ENCODE results near the gene DLG2.

DLG2 gene

DNA sequence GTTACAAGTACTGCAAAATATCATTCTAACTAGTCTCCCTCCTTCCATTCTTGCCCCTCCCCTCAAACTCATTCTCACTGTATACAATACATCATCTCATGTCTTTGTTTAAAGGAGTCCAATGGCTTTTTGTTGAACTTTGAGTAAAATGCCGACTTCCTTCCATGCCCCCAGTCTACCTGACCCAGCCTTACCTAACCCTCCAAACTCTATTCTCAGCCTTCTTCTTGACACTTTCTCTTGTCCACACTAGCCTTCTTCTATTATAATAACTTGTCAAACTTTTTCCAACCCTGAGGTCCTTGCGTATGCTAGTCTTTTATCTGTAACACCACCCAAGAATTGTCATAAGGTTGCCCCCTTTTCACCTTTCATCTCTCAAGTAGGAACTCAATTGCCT is 1329.6 kb downstream of the DLG2 start:
- DNase-seq = no peak

DNA sequence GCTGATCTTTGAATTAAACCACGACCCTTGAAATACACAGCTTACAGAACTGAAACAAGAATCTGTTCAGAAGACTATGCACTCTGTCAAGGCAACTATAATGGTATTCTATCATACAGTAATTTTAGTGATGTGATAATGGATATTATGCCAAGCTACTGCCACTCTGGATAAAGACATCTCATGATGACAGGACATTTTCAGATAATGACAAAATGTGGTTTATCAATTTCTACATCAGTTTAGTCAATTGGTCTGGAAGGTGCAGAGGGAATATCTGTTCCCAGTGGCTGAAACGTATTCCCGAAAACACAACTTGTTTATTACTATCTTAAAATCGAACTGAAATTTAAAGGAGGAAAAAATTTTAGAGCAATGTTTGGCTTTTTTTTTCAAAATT is 1331.3 kb downstream of the DLG2 start:
- no peak for DNase-seq

DNA sequence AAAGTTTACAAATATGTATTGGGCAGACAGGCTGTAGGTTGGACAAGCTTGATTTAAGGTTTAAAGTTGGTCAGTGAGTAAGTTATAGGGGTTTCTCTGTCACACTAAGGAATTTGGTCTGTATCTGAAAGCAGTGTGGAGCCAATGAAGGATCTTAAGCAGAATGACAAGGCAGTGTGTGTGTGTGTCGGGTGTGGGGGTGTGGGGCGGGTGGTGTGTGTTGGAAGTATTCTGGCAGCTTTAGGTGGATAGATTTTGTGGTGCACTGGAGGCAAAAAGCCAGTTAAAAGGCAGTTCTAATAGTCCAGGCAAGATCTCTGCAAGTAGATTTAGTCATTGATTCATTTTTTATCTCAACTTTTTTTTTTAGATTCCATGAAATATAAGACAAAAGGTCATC is 1334.2 kb downstream of the DLG2 start:
- DNase-seq = no peak

DNA sequence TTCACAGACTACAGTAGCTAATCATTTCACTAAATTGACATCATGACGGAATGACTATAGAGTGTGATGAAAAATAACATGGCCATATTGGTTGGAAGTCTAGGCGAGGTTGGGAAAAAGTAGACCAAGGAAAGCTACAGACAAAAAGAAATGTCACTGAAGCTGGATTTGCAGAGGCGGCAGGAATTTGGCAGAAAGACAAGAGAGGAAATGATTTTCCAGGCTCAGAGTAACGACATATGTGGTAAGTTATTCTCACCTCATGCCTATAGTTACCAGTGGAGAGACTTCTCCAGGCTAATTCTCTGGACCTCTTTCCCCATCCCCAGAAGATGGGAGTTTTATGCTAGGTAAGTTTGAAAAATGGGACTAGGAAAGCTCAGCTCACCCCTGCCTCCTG is 1335.1 kb downstream of the DLG2 start:
- no peak for DNase-seq

DNA sequence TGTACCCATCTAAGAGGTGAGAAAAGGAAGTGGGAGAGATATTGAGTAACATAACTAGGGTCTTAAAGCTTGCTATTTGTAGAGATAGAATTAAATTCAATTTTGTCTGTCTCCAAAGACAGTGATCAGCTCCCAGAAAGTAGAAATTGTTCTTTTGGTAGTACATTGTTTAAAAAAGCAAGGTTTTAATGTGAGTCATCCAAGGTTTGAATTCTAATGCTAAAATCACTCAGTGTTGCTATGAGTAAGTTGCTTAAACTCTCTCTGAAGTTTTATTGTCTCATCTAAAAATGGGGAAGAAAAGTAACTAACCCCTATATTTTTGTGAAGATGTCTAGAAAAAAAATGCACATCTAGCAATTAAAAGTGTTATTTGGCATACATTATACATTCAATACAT is 1336.5 kb downstream of the DLG2 start:
- no peak for DNase-seq

DNA sequence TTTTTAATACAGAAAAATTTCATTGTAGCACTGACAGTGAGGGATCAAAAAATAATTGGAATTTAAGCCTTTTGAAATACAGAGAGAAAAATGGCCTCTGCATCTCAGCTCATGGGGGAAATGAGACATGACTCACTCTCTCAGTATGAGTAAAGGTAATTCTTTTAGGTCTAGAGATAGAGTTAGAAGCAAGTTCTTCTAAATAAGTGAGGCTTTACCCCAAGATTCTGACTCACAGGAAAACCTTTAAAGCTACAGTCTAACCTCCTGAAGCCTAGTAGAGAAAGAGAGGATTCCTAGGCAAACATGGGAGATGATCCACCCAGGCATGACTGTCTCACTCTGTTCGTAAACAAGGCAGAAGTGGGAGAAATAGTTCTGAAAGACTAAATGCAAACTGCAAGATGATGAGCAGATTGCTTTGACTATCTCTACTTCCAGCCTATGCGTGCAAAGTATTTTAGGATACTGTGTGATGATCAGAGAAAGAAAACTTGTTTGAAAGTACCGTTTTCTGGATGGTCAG is 1337.7 kb downstream of the DLG2 start:
- DNase-seq = no peak

DNA sequence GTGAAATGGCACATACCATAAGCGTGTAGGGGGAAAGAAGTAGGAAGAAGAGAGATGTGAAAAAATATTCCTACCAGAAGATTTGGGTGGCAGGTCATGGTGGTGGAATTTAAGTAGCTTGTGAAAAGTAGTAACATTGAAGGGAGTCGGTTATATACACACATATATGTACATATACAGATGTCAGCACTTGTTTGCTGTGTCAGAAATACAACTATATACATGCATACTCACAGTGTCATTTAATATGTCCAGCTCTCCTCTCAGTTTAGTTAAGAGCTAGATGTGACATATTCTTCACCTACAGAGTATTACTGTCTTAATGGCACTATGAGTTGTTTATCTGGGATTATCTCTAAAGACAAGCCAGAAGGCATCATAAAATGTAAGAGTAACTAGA is 1353.6 kb downstream of the DLG2 start:
- no peak for DNase-seq

DNA sequence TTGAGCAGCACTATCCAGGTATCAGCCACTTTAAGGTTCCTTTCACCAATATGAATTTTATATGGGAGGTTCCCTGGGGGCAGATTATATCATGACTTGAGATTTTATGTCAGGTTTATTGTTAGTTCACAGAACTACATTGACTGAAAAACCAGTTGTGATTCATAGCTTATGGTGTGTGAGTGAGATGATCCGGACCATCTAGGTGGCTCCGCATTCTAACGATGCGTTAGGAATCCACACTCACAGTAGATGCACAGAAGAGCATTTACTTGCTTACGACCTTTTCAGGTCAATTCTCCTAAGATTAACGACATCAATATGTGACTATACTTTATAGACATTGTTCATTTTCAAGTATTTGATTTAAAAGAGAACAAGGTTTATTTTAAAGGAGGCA is 1356.7 kb downstream of the DLG2 start:
- DNase-seq = no peak

DNA sequence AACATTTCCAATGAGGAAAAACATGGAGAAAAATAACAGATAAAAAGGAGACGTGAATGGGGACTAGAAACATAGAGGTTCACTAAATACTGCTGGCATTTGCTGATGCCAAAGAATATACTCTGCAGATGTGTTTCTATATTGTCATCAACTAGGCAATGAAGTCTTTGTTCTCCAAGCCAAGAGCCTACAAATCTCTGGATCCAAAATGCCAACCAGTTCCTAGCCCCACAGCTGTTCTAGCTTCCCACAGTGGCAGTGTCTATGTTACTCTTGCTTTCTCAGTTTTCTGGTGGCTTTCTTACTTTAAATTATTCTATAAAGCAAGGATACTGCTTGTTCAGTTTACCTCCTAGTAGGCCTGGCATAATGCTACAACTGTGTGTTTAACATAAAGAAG is 1363.1 kb downstream of the DLG2 start:
- DNase-seq = no peak

DNA sequence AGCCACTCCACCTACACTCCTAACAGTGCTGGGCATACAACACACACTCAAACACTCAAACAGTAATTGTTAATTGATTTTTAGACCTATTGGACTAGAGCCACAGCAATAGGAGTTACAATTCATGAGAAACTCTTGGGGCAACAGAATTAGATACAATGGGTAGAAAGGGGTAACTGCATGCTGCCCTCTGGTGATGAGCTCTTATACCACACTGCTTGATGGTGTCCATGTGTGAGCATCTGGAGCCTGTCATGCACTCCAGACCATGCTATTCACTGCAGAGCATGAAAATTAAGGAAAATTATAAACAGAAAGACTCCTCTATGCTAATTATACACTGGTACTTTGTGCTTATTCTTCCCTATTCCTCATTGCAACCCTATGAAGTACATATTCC is 1365.4 kb downstream of the DLG2 start:
- no peak for DNase-seq

DNA sequence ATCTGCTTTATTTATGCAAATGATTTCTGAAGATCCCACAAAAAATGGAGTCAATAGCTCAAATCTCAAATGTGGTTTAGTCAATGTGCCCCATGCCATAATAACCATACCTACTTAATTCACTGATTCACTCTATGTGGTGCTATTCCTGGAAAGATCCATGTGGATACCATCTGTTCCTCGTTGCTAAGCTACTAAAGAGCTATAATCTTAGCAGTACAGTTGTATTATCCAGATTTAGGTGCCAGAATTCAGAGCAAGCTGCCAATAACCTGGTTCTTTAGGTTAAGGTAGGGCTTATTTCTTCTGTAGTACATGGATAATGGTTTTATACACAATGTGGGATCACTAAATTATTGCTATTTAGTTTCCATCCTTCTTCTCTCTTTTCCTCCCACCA is 1366.3 kb downstream of the DLG2 start:
- DNase-seq = no peak

DNA sequence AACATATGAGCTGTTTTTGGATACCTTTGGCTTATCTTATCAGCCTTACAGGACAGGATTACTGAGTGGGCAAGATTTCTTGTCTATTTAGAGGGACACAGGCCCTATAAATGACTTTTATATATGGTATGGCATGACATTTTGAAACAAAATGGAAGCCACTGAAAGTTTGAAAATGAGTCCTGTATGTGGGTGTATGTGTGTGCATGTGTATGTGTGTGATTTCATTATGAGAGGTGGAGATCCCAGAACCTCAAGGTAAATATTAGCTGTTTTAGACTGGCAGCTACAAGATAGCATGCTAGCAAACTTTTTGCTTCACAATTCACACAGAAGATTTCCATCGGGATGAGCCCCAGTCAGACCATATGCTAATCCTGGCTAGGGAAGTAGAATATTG is 1370.5 kb downstream of the DLG2 start:
- DNase-seq = no peak

DNA sequence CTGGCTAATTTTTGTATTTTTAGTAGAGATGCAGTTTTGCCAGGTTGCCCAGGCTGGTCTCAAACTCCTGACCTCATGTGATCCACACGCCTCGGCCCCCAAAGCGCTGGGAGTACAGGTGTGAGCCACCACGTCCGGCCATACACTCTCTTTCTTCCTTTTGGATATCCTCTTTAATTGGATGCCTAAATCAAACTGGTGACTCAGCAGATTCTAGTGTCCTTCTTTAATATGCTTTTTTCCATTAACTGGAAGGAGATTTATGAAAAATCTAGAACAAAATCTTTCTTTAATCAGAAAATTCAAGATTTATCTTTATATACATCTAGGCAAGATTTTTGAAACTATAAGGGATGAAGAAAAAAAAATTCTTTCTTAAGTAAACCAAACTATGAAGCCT is 1371.7 kb downstream of the DLG2 start:
- DNase-seq = no peak

DNA sequence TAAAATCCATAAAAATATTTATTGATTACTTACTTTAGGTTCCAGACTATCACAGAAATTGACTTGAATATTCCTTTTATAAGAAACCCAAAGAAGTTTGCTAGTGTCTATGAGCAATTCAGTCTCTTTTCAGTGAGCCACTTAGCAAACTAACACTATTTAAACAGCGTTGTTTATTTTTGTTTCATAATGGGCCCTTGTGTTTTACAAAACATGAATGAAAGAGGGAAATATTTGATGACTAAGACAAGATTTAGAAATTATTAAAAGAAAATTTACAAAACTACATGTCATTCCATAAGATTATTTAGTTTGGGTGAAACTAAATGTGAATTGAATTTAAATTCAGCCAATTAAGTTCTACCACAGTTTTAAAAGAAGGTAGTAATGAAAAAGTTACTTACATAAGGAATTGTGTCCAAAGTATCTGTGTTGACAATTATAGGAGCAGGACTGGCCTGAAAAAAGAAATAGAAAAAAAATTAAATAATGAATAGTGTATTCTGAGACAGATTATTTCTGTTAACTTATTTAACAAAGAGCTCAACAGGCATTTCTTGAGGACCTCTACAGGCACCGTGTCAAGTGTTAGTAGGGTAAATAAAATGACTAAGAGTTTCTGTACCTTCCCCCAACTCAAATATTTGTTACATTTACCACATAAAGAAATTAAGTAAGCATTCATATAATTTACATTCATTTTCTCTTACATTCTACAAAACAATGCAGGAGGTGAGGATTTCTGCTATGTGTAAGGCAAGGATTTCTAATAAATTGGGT is 1376.1 kb downstream of the DLG2 start:
- DNase-seq = no peak

DNA sequence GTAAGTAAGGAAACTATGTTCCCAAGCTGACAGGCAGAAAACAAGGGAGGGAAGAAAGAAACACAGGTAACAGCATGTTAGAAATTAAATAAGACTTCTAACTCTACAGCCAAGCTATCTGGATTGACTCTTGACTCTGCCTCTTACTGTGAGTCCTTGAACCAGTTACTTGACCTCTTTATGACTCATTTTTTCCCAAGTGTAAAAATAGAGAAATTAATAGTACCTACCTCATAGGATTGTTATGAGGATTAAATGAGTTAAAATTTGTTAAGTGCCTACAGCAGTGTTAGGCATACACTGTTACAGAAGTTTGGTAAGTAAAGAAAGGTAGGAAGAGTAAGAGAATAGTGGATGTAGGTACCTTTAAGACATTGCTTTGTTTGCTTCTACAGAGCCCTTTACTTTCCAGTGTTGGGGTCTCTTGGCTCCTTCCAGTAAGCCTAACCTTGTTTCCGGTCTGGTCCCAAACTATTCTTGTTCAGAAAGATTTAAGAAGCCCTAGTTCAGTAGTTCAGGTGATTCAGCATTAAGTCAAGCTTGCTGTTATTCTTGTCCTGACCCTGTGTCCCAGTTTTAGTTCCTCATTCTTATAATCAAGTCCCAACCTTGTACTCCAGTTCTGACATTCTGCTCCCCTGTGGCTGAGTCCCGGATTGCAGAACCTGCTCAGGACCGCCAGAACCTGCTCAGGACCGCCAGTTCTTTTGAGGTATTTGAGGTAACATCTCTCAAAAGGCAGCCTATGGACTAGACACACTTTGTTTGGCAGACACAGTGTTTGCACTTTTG is 1377.6 kb downstream of the DLG2 start:
- no peak for DNase-seq

DNA sequence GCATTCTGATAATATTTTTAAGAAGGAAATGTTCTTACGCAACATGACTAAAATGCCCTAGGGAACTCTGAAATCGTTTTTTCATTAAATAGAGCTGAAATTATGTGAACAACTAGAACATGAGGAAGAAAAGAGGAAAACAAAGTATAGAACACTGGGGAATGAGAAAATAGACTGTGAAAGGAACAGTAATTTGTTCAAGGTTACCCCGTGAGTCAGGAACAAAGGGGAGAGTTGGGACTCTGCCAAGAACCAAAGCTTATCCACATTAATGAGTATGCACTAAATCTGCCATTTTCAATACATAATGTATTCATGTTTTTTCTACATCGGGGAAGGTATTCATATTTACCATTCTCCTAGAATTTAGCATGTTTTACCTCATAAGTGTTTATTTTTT is 1379.2 kb downstream of the DLG2 start:
- DNase-seq = no peak

DNA sequence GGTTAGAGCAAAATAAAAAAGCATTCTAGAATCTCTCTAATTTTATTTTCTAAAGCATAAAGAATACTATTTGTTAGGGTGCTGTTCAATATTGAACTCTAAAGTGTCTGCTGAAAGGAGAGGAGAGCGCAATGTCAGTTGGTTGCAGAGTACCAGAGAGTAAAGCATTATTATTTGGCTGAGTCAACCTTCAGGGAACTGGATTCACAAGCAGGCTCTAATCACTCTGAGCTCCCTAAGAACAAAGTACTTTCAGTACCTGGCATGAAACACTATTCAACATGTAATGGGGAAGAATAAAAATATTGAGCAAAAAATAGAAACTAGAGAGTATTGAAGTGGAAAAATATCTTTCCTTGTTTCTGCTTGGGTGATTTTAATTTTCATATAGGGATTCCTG is 1380.0 kb downstream of the DLG2 start:
- no peak for DNase-seq

DNA sequence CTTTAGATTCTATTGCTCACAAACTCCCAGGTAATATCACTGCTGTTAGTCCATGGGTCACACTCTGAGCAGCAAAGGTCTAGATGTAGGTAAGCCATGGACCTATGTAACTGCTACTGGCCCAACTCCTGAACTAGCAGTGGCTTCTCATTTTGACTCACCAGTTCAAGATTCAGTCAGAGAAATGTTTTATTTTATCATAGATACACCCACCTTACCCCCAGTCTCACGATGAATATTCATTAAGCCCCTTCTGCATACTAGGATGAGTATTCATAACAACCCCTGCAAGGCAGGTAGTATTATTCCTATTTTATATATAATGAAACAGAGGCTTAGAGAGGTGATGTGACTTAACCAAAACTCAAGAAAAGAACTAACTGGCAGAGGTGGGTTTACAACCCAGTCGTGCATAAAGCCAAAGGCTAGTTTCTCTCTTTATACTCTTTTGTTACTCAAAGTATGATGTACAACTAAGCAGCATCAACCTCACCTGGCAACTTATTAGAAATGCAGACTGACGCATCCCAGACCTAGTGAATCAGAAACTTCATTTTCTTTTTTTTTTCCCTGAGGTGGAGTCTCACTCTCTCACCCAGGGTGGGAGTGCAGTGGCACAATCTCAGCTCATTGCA is 1383.4 kb downstream of the DLG2 start:
- DNase-seq = no peak

DNA sequence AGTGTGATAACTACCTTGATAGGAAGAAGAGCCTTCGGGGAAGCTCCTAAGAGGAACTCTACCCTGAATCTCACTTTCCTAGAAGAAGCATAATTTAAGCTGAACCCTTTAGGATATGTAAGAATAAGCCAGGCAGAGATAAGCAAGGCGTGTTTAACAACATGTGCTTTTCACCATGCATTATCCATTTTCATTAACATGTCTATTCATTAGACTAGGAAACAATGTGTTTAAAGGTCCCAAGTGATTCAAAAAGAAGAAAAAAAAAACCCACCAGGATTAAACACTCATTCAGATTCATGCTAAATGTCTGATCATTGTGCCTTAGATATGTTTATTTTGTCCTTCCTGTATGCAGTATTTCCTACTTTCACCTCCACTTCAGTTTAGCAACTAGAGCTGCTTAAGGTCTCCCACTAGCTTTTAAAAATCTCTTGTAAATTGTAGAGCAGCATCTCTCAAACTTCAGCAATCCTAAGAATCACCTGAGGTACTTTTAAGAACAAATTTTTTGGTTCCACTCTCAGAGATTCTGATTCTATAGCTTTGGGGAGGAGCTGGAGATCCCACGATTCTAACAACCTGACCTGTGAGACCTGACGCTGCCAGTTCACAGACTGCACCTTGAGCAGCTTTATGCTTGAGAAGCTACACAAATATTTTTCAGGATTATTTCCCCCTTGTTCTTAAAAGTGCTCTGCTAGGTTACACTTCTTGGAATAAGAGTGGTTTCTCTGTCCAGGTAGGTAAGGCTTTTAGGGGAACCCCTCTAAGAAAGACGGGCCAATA is 1385.6 kb downstream of the DLG2 start:
- no peak for DNase-seq

DNA sequence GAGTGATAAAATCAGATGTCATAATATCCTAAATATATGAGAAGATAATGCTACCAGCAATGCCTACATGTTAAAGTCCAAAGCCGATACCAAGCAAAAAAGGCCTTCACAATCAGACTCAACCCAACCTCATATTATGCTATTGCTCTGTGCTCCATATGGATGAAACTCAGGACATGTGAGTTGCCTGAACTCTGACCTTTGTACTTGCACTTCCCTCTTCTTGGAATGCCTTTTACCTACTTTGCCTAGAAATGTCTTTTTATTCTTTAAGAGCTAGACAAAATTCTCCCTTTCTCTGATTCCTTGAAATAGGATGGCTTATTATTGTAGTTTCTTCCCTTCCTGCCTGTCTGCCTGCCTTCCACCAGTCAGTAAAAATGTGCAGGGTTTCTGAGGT is 1386.3 kb downstream of the DLG2 start:
- DNase-seq = no peak

DNA sequence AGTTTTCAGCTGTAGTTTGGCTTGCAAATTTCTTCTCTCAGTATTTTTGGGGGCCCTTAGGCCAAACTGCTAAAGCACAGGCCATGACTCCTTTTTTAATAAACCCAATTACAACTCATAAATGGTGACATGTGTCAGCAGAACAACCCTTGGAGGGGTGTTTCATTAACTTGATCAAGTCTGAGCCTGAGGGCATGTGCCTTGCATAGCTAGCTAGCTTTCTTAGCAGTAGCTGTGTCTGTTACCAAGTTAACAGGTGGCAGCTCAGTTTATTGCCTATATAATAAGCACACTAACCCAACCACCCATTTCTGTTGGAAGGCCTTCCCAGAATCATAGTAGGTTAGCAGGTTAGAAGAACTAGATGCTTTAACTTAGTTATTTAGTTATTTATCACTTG is 1390.7 kb downstream of the DLG2 start:
- DNase-seq = no peak

DNA sequence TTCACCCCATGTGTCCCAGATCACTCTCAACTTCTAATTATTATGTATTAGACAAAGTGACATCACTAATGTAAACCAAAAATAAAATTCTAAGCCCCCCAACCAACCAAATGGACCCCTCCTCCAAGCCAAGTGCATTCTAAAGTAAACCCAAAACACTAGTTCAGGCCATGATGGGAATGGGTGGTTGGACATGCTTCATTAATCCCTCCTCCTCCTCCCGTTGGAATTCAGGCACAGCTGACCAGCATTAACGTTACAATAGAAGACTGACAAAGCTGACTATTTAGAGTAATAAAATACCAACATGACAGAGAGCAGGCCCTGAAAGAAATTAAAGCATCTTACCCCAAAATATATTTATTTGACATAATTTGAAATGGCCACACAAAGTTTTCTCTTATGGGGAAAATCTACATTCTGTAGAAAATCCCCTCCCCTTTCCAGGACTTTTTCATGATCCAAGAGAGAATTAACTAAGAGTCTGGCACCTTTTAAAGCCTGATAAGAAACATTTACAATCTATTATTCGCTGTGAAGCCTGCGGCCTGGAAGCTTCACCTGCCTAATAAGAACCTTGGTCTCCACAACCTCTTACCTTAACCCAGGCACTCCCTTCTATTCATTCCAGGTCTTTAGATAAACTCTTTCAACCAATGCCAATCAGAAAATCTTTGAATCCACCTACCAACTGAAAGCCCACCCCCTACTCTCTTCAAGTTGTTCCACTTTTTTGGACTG is 1392.5 kb downstream of the DLG2 start:
- DNase-seq = no peak

Data from stimulated activated CD4-positive, alpha-beta T cell treated with anti-CD3 and anti-CD28 coated beads, Interleukin-12 subunit alpha, Interleukin-12 subunit beta, amount 100 ng/mL, for 4 hours (primary cell).